Esophagus squamous epithelium (tissue), 5 donors: ENCODE data around the gene GREB1L. TPM values are rescaled to one million over a fixed set of nuclear protein-coding genes. Genes with fewer than 3 reads are reported as not detected.
"Not testable (repeated sequence)": the region's sequence is repeated elsewhere in the genome, so short reads cannot be mapped to it uniquely, and the experiment has no call there.

Source experiments
- DNase-seq: peaks from one replicate; lab custom pipeline; 2025; lab: John Stamatoyannopoulos, UW
- H3K27ac ChIP-seq, 4 donors: fragments of 200-600 bp; sonication (generic); one replicate each; pipeline ENCODE4 v1.5.1; 2016 to 2019; ENCODE audit warnings: mild to moderate bottlenecking in 1 of 4
- H3K27me3 ChIP-seq, 4 donors: fragments of 200-600 bp; sonication (generic); 1 replicate in 3 of 4; 2 replicates in 1 of 4; pipeline versions ENCODE4 v1.5.1 to v1.6.0; 2017 to 2021; ENCODE audit warnings: antibody characterized with exemption in 1 of 4
- H3K36me3 ChIP-seq, 3 donors: fragments of 200-600 bp; sonication (generic); one replicate each; pipeline ENCODE4 v1.5.1; 2016 to 2019
- H3K4me1 ChIP-seq, 3 donors: fragments of 200-600 bp; sonication (generic); one replicate each; pipeline ENCODE4 v1.5.1; 2017 to 2019
- H3K4me3 ChIP-seq, 4 donors: fragments of 200-600 bp; sonication (generic); 1 replicate in 3 of 4; 2 replicates in 1 of 4; pipeline ENCODE4 v1.5.1; 2016 to 2019; ENCODE audit warnings: mild to moderate bottlenecking in 2 of 4, moderate library complexity in 1 of 4
- H3K9me3 ChIP-seq, 3 donors: fragments of 200-600 bp; sonication (generic); one replicate each; pipeline ENCODE4 v1.5.1; 2016 to 2019
- CTCF ChIP-seq, 6 experiments: fragments of 450-650 bp in 4 of 6; fragments of 200-600 bp in 2 of 6; sonication (generic) in 2 of 6; IDR thresholded peaks; one replicate each; pipeline ENCODE4 v1.5.1; 2016 to 2019; ENCODE audit warnings: antibody characterized with exemption in 6 of 6, mild to moderate bottlenecking in 4 of 6, moderate library complexity in 4 of 6
- POLR2A ChIP-seq, 4 donors: fragments of 450-650 bp; IDR thresholded peaks; one replicate each; pipeline ENCODE4 v1.6.1; 2017; ENCODE audit warnings: antibody characterized with exemption in 4 of 4, mild to moderate bottlenecking in 4 of 4, moderate library complexity in 3 of 4
- WGBS, 2 donors: methylation state at CpG; one replicate each; pipeline ENCODE4 v1.1.5; 2018; 5-methylcytosine and 5-hydroxymethylcytosine counted together
- intact Hi-C: fragments of 100-400 bp; cut with DNase I; formaldehyde crosslinking; loops from one replicate; pipeline ENCODE4 v1.15.0; 2022
- total RNA-seq, 4 donors: library from RNA; depleted of rRNA; stranded (reverse); fragments of >200 nt; gene quantifications; one replicate each; pipeline ENCODE4 v1.1.0, GENCODE V29; 2016
- donor health status: DM: yes; HTN: yes; CAD: no.

Gene GREB1L
- total RNA-seq, 4 donors from 2014 or later = 0.12 to 0.95 (median 0.66) TPM; not detected in 1

DNA sequence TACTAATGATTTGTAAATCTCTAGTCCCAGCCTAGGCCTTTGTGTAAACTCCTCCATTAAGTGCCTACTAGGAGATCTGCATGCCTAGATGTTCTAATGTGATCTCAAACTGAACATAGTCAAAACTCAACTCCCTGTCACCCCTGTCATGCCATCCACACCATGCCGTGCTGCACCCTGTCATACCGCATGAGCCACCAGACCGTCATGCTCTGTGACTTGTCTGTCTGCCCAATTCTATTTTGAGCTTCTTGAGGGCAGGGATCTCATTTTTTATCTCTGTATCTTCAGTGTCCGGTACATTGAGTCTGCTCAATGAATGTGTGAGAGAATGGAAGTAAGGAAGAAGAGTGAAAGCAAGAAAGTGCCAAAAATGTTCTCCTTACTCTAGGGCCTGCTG, 35.5 kb downstream of the GREB1L start:
- intact Hi-C loops = no loop called here
- Histone ChIP-seq H3K9me3 (no peaks in the 10 kb centered on the region), H3K27me3 (no peaks in the 10 kb centered on the region), H3K4me1 (no peaks in the 10 kb centered on the region), H3K27ac (no peak overlapping the region), H3K4me3 (no peak overlapping the region), H3K36me3 (no peaks in the 10 kb centered on the region)
- no peak for DNase-seq
- 87 to 100% methylated on average over 1 to 4 of the region's 4 CpGs for WGBS, 2 donors
- no peak for TF ChIP-seq POLR2A (IDR thresholded peaks at IDR 0.05)
- no peak for TF ChIP-seq CTCF (IDR thresholded peaks at IDR 0.05)

GRCh38 chr18:21278218-21278617, 36.2 kb downstream of the GREB1L start:
- intact Hi-C loops = not testable (repeated sequence)
- WGBS, 2 donors = 94 to 96% methylated on average over 6 of the region's 6 CpGs

GRCh38 chr18:21281603-21282002, 39.6 kb downstream of the GREB1L start:
- intact Hi-C loops = no loop called here
- no peak for DNase-seq
- no peak for TF ChIP-seq CTCF (IDR thresholded peaks at IDR 0.05)
- Histone ChIP-seq H3K4me3 (no peak overlapping the region), H3K27ac (no peak overlapping the region), H3K4me1 (no peaks in the 10 kb centered on the region), H3K27me3 (no peaks in the 10 kb centered on the region), H3K9me3 (no peaks in the 10 kb centered on the region), H3K36me3 (no peaks in the 10 kb centered on the region)

More at GRCh38 chr18:21278218-21278617, 36.2 kb downstream of the GREB1L start:
- not testable (repeated sequence) for H3K4me3 ChIP-seq, H3K27me3 ChIP-seq, H3K4me1 ChIP-seq, H3K36me3 ChIP-seq, H3K27ac ChIP-seq, DNase-seq, H3K9me3 ChIP-seq

DNA sequence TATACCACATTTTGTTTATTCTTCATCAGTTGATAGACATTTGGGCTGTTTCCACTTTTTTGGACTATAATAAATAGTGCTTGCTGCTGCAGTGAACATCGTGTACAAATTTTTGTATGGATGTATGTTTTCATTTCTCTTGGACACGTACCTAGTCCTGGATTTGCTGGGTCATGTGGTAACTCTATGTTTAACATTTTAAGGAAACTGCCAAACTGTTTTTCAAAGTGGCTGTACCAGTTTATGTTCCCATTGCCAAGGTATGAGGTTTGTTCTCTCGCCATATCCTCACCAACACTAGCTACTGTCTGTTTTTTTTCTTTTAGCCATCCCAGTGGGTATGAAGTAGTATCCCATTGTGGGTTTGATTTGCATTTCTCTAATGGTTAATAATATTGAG, 42.5 kb downstream of the GREB1L start:
- H3K27me3 ChIP-seq = no peaks in the 10 kb centered on the region
- whole genome bisulfite sequencing, 2 donors = 51 to 60% methylated on average over 3 of the region's 3 CpGs
- no peaks in the 10 kb centered on the region for H3K4me1 ChIP-seq
- no peak overlapping the region for H3K27ac ChIP-seq
- intact Hi-C loops = no loop called here
- TF ChIP-seq POLR2A (IDR thresholded peaks at IDR 0.05) = no peak
- no peak for TF ChIP-seq CTCF (IDR thresholded peaks at IDR 0.05)
- H3K36me3 ChIP-seq = no peaks in the 10 kb centered on the region
- DNase-seq = no peak
- H3K4me3 ChIP-seq = no peak overlapping the region
- H3K9me3 ChIP-seq = no peaks in the 10 kb centered on the region

- H3K36me3 ChIP-seq = no peaks in the 10 kb centered on the region
- no peak overlapping the region for H3K4me3 ChIP-seq
- H3K9me3 ChIP-seq = no peaks in the 10 kb centered on the region
- intact Hi-C loops = no loop called here
- WGBS, 2 donors = 92 to 96% methylated on average over 3 of the region's 3 CpGs
- no peaks in the 10 kb centered on the region for H3K4me1 ChIP-seq
- DNase-seq = no peak
- TF ChIP-seq POLR2A (IDR thresholded peaks at IDR 0.05) (no peak), CTCF (IDR thresholded peaks at IDR 0.05) (no peak)
- H3K27ac ChIP-seq = no peak overlapping the region
- H3K27me3 ChIP-seq = no peaks in the 10 kb centered on the region
These were observed 47.8 kb downstream of the GREB1L start for GRCh38 chr18:21289827-21290226.

- intact Hi-C loops = no loop called here
These were observed 49.1 kb downstream of the GREB1L start for GRCh38 chr18:21291106-21291505.

More at GRCh38 chr18:21291106-21291505, 49.1 kb downstream of the GREB1L start:
- Histone ChIP-seq H3K4me3 (no peak overlapping the region), H3K9me3 (no peaks in the 10 kb centered on the region), H3K27ac (no peak overlapping the region), H3K36me3 (no peaks in the 10 kb centered on the region), H3K4me1 (no peaks in the 10 kb centered on the region), H3K27me3 (no peaks in the 10 kb centered on the region)
- DNase-seq = no peak
- TF ChIP-seq CTCF (IDR thresholded peaks at IDR 0.05) (no peak), POLR2A (IDR thresholded peaks at IDR 0.05) (no peak)
- WGBS, 2 donors = 22 to 61% methylated on average over 3 of the region's 3 CpGs
